Measurements from ENCODE around the gene TLL2.

DNA sequence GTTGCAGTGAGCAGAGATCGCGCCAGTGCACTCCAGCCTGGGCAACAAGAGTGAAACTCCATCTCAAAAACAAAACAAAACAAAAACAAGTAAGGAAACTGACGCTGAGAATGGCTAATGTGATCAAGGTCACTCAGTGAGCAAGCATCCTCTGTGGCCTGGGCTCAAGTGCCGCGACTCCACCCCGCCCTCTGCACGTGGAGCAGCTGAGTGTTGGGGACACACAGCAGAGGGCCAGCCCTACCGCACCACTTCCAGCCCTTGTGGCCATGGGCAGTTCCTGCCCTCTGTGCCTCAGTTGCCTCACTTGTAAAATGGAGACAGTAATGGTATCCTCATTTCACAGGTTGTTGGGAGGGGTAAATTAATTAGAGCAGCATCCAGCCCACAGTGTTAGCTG, 134.0 kb downstream of the TLL2 start:
- TF ChIP-seq CTCF (IDR thresholded peaks at IDR 0.05), result no peak
- TF ChIP-seq OVOL2 (CRISPR knock-in tag; IDR thresholded peaks at IDR 0.05; ENCODE audit: borderline replicate concordance), result no peak
- no peak for TF ChIP-seq USF2 (CRISPR knock-in tag; IDR thresholded peaks at IDR 0.05)
- no peak for TF ChIP-seq ZNF281 (CRISPR knock-in tag; IDR thresholded peaks at IDR 0.05)
- no peak for TF ChIP-seq ZNF263 (CRISPR knock-in tag; IDR thresholded peaks at IDR 0.05; ENCODE audit: low read depth)
- TF ChIP-seq ZNF138 (CRISPR knock-in tag; conservative IDR thresholded peaks at IDR 0.05), result no peak
- TF ChIP-seq NR3C1 (CRISPR knock-in tag; conservative IDR thresholded peaks at IDR 0.05; ENCODE audit: low read depth), result no peak
- no peak for TF ChIP-seq MLX (CRISPR knock-in tag; IDR thresholded peaks at IDR 0.05)
- no peak for TF ChIP-seq PRDM15 (CRISPR knock-in tag; IDR thresholded peaks at IDR 0.05)
- no peak for TF ChIP-seq CREM (CRISPR knock-in tag; IDR thresholded peaks at IDR 0.05)
- no peak for TF ChIP-seq FOXJ3 (CRISPR knock-in tag; IDR thresholded peaks at IDR 0.05; ENCODE audit: borderline replicate concordance)

Data from WTC11 (cell line).